ENCODE results near the gene RYR1.

DNA sequence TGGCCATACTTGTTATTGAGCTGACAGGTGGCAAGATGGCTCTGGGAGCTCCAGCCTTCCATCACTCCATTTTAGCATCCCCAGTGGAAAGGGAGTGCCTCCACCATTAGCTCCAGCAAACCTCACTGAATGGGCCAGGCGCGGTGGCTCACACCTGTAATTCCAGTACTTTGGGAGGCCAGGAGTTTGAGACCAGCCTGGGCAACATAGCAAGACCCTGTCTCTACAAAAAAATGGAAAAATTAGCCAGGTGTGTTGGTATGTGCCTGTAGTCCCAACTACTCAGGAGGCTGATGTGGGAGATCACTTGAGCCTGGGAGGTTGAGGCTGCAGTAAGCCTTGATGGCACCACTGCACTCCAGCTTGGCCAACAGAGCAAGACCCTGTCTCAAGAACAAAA lies 98.0 kb downstream of the RYR1 start:
- TF ChIP-seq, protein P1, sequence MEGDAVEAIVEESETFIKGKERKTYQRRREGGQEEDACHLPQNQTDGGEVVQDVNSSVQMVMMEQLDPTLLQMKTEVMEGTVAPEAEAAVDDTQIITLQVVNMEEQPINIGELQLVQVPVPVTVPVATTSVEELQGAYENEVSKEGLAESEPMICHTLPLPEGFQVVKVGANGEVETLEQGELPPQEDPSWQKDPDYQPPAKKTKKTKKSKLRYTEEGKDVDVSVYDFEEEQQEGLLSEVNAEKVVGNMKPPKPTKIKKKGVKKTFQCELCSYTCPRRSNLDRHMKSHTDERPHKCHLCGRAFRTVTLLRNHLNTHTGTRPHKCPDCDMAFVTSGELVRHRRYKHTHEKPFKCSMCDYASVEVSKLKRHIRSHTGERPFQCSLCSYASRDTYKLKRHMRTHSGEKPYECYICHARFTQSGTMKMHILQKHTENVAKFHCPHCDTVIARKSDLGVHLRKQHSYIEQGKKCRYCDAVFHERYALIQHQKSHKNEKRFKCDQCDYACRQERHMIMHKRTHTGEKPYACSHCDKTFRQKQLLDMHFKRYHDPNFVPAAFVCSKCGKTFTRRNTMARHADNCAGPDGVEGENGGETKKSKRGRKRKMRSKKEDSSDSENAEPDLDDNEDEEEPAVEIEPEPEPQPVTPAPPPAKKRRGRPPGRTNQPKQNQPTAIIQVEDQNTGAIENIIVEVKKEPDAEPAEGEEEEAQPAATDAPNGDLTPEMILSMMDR (IDR thresholded peaks at IDR 0.05), result no peak
- TF ChIP-seq MXI1 (IDR thresholded peaks at IDR 0.05; ENCODE audit: low read depth, low read length) (no peak), EZH2phosphoT487 (IDR thresholded peaks at IDR 0.05; ENCODE audit: borderline replicate concordance, low read depth) (no peak), JUND (IDR thresholded peaks at IDR 0.05) (no peak), EP300 (IDR thresholded peaks at IDR 0.05; ENCODE audit: borderline replicate concordance in 1 of 2, low read depth in 1 of 2, low read length in 1 of 2) (no peak), TCF12 (IDR thresholded peaks at IDR 0.05) (no peak), POLR2AphosphoS5 (IDR thresholded peaks at IDR 0.05; ENCODE audit: low read depth, low read length) (no peak), RFX5 (IDR thresholded peaks at IDR 0.05; ENCODE audit: low read length) (no peak), NRF1 (IDR thresholded peaks at IDR 0.05; ENCODE audit: low read depth, low read length) (no peak), TAF1 (IDR thresholded peaks at IDR 0.05; ENCODE audit: borderline replicate concordance, low read depth, low read length) (no peak), PBX3 (IDR thresholded peaks at IDR 0.05) (no peak)
- TF ChIP-seq, protein P2, sequence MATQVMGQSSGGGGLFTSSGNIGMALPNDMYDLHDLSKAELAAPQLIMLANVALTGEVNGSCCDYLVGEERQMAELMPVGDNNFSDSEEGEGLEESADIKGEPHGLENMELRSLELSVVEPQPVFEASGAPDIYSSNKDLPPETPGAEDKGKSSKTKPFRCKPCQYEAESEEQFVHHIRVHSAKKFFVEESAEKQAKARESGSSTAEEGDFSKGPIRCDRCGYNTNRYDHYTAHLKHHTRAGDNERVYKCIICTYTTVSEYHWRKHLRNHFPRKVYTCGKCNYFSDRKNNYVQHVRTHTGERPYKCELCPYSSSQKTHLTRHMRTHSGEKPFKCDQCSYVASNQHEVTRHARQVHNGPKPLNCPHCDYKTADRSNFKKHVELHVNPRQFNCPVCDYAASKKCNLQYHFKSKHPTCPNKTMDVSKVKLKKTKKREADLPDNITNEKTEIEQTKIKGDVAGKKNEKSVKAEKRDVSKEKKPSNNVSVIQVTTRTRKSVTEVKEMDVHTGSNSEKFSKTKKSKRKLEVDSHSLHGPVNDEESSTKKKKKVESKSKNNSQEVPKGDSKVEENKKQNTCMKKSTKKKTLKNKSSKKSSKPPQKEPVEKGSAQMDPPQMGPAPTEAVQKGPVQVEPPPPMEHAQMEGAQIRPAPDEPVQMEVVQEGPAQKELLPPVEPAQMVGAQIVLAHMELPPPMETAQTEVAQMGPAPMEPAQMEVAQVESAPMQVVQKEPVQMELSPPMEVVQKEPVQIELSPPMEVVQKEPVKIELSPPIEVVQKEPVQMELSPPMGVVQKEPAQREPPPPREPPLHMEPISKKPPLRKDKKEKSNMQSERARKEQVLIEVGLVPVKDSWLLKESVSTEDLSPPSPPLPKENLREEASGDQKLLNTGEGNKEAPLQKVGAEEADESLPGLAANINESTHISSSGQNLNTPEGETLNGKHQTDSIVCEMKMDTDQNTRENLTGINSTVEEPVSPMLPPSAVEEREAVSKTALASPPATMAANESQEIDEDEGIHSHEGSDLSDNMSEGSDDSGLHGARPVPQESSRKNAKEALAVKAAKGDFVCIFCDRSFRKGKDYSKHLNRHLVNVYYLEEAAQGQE (IDR thresholded peaks at IDR 0.05; ENCODE audit: low read depth, low read length), result no peak
- TF ChIP-seq, protein P3, sequence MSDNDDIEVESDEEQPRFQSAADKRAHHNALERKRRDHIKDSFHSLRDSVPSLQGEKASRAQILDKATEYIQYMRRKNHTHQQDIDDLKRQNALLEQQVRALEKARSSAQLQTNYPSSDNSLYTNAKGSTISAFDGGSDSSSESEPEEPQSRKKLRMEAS (IDR thresholded peaks at IDR 0.05; ENCODE audit: low read depth), result no peak
- TF ChIP-seq, protein P4, sequence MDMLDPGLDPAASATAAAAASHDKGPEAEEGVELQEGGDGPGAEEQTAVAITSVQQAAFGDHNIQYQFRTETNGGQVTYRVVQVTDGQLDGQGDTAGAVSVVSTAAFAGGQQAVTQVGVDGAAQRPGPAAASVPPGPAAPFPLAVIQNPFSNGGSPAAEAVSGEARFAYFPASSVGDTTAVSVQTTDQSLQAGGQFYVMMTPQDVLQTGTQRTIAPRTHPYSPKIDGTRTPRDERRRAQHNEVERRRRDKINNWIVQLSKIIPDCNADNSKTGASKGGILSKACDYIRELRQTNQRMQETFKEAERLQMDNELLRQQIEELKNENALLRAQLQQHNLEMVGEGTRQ (IDR thresholded peaks at IDR 0.05; ENCODE audit: borderline replicate concordance, low read depth, low read length), result no peak

Measured in SK-N-SH (cell line).